ENCODE results near the gene MGST2.

MGST2 gene

DNA sequence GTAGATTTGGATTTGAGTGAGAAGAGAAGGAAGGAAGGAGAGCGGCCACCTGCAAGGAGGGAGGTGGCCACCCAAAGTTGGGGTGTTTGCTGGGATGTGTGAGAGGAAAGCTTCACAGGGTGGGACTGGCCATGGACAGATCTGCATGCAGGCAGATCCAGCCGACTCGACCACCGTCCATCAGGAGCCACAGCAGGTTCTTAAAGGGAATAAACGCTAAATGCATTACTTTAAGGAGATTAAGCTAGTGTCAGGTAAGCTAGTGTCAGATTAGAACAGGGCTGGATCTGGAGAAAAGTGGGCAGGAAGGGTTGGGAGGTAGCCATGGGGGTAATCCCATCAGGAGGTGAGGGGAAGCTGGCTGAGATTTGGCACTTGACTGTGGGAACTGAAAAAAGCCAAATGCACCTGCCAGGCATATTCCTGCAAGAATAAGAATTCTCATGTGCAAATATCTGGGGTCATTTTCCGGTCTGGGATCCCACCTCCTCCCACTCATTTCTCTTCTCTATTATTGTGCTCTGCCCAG lies 79.6 kb downstream of the MGST2 start:
- no peak for DNase-seq

DNA sequence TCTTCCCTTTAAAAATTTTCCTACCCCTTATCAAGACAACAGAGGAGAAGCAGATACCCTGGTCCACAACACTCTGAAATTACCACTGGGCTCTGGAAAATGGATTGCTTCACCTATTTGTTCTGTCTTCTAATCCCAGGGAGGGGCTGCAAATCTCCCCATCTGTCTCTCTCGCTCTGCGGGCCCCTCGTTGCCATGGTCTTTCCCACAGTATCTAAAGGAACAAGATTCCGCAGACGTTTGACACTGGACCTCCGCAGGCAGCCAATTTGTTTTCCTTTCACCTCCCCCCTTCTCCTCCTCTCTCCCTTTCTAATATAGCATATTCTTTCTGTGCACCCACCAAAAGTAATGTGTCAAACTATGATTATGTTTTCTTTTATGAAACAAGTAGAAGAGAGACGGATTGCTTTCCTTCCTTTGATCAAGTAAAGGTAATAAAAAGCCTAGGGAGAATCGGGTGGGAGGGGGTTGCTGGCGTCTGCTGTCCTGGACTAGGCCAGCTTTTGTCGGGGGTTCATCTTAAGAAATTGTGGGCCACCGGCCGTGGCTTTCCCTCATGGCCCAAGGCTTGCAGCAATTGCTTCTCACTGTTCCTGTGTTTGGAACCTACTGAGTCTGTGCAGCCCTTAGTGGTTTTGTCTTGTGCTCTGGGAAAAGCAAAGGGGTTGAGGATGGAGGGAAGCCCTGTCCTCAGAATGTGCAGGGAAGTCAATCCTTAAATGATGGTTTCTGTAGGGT lies 81.0 kb downstream of the MGST2 start:
- no peak for DNase-seq

DNA sequence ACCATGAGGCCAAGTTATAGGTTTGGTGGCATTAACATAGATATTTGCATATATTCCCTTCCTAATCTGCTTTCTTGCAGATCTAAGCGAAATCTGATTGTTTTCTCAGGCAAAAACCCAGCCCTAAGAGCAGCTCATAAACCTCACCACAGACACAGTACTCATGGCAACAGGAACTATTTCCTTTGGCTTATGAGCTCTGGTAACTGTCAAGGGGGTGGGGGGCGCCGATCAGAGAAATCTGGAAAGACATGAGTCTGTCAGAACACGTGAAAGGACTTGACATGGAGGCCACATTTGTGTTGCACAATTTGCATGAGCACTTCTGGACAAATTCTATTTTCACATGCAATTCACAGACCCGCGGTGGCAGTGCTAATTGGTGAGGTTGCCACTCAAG lies 83.7 kb downstream of the MGST2 start:
- DNase-seq = no peak

DNA sequence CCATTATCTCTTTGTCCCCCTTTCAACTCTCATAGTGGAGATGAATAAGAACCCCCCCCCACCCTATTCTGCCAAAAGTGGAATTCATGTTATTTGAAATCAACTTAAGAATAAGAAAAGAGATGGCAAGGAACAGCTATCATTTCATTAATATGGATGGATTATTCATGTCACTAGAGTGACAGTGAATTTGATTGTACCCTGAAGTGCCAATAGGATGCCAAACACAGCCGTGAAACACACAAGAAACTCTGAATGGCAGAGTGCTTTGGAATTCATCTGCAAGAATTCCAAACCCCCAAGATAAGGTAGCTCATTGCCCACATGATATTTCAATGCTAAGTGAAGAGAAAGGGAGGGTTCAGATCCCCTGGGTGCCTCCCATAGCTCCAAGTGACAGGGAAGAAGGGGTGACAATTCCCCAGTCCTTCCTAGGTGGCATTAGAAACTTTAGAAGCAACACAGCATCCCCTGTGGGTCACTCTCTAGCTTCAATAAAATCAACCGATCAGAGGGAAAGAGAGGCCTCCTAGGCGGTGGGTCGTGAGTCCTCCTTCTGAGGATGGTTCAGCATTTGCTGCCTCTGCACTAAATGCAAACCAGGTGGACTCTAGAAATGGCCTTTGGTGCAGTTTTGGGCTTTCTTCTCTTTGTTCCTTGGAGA lies 84.3 kb downstream of the MGST2 start:
- no peak for DNase-seq

DNA sequence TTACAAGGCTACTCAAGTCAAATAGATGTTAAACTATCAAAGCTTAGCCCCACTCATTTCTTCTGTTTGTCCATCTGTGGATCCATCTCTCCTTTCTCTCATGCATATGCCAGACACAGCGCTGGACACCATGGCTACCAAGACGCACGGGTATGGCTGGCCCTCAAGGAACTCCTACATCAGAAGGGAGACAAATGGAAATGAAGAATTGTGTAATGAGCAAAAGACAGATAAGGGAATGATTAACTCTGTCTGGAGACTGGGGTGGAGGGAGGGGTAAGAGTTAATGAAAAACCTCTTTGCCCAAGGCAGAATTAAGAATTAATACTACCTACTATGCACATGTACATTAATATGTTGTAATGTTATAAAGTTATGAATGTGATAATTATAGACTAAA lies 88.1 kb downstream of the MGST2 start:
- no peak for DNase-seq
